ENCODE results near the gene MRPL52. TPM values are rescaled to one million over a fixed set of nuclear protein-coding genes. Genes with fewer than 3 reads are reported as not detected.

Gene MRPL52
- total and polyA plus RNA-seq, 2 of the 13 experiments (the other 11 are each of a cell fraction or from before 2014, with no cell fraction given), result 118 to 329 TPM

DNA sequence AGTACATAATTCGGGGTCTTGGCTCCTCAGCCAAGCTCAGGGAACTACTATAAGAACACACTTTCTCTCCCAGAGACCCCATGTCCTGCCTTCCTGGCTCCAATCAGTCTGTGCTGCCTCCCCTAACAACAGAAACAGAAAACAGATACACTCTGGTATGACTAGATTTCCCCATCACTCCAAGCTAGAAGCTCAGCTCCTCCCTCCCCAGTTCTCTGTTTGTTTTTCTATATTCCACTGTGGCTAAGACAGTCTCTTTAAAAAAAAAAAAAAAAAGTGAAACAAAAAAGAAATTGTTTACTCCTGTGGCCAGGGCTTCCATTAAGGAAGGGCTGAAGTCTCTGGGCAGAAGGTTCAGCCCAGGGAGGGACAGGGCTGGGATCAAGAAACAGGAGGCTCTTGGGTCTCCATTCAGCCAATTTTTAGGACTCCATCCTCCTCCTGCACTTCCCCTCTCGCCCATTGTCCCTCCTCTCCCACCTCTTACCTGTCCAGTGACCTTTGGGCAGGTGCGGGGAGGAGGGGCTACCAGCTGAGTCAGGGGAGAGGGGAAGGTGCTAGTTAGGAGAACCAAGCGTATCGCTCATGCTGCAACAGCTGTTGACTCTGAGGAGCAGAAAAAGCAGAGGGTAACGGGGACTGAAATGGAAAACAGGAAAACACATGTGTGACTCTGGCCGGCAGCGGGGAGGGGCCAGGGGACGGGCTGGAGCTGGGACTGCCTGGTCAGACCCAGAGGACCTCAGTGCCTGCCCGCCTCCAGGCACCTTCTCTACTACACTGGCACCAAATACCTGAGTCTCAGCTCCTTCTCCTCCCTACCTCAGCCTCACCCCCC lies 10.3 kb upstream of the MRPL52 start (continued):
- TF ChIP-seq ZSCAN22 (CRISPR knock-in tag; IDR thresholded peaks at IDR 0.05) (no peak), REPIN1 (CRISPR knock-in tag; IDR thresholded peaks at IDR 0.05; ENCODE audit: borderline replicate concordance, low read depth) (0 out of 2 replicates have a peak, but pooled peaks have one; percentile 58), KLF15 (CRISPR knock-in tag; IDR thresholded peaks at IDR 0.05; ENCODE audit: borderline replicate concordance) (no peak), TGIF2 (CRISPR knock-in tag; IDR thresholded peaks at IDR 0.05) (no peak), CREB1 (IDR thresholded peaks at IDR 0.05) (no peak), CREB1 (CRISPR knock-in tag; IDR thresholded peaks at IDR 0.05) (no peak), ZNF501 (CRISPR knock-in tag; IDR thresholded peaks at IDR 0.05) (no peak; the same call in 1 of the 2 replicates), TAF15 (IDR thresholded peaks at IDR 0.05; ENCODE audit: low read depth, low read length, poor library complexity, severe bottlenecking) (no peak), ARNT2 (CRISPR knock-in tag; IDR thresholded peaks at IDR 0.05; ENCODE audit: low read depth) (no peak), SNAI1 (CRISPR knock-in tag; IDR thresholded peaks at IDR 0.05; ENCODE audit: borderline replicate concordance) (no peak), ZNF232 (CRISPR knock-in tag; IDR thresholded peaks at IDR 0.05; ENCODE audit: borderline replicate concordance) (no peak), ZSCAN31 (CRISPR knock-in tag; IDR thresholded peaks at IDR 0.05; ENCODE audit: low read depth) (peak; percentile 31; the same call in 1 of the 2 replicates), ZFP36 (IDR thresholded peaks at IDR 0.05; ENCODE audit: borderline replicate concordance, low read depth, low read length, partially characterized antibody) (no peak), MED1 (CRISPR knock-in tag; IDR thresholded peaks at IDR 0.05) (0 out of 2 replicates have a peak, but pooled peaks have one; percentile 9)
- TF ChIP-seq, protein P1, sequence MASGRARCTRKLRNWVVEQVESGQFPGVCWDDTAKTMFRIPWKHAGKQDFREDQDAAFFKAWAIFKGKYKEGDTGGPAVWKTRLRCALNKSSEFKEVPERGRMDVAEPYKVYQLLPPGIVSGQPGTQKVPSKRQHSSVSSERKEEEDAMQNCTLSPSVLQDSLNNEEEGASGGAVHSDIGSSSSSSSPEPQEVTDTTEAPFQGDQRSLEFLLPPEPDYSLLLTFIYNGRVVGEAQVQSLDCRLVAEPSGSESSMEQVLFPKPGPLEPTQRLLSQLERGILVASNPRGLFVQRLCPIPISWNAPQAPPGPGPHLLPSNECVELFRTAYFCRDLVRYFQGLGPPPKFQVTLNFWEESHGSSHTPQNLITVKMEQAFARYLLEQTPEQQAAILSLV (CRISPR knock-in tag; IDR thresholded peaks at IDR 0.05; ENCODE audit: borderline replicate concordance), result no peak
- TF ChIP-seq, protein P2, sequence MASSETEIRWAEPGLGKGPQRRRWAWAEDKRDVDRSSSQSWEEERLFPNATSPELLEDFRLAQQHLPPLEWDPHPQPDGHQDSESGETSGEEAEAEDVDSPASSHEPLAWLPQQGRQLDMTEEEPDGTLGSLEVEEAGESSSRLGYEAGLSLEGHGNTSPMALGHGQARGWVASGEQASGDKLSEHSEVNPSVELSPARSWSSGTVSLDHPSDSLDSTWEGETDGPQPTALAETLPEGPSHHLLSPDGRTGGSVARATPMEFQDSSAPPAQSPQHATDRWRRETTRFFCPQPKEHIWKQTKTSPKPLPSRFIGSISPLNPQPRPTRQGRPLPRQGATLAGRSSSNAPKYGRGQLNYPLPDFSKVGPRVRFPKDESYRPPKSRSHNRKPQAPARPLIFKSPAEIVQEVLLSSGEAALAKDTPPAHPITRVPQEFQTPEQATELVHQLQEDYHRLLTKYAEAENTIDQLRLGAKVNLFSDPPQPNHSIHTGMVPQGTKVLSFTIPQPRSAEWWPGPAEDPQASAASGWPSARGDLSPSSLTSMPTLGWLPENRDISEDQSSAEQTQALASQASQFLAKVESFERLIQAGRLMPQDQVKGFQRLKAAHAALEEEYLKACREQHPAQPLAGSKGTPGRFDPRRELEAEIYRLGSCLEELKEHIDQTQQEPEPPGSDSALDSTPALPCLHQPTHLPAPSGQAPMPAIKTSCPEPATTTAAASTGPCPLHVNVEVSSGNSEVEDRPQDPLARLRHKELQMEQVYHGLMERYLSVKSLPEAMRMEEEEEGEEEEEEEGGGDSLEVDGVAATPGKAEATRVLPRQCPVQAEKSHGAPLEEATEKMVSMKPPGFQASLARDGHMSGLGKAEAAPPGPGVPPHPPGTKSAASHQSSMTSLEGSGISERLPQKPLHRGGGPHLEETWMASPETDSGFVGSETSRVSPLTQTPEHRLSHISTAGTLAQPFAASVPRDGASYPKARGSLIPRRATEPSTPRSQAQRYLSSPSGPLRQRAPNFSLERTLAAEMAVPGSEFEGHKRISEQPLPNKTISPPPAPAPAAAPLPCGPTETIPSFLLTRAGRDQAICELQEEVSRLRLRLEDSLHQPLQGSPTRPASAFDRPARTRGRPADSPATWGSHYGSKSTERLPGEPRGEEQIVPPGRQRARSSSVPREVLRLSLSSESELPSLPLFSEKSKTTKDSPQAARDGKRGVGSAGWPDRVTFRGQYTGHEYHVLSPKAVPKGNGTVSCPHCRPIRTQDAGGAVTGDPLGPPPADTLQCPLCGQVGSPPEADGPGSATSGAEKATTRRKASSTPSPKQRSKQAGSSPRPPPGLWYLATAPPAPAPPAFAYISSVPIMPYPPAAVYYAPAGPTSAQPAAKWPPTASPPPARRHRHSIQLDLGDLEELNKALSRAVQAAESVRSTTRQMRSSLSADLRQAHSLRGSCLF (CRISPR knock-in tag; IDR thresholded peaks at IDR 0.05; ENCODE audit: borderline replicate concordance), result no peak
- TF ChIP-seq, protein P3, sequence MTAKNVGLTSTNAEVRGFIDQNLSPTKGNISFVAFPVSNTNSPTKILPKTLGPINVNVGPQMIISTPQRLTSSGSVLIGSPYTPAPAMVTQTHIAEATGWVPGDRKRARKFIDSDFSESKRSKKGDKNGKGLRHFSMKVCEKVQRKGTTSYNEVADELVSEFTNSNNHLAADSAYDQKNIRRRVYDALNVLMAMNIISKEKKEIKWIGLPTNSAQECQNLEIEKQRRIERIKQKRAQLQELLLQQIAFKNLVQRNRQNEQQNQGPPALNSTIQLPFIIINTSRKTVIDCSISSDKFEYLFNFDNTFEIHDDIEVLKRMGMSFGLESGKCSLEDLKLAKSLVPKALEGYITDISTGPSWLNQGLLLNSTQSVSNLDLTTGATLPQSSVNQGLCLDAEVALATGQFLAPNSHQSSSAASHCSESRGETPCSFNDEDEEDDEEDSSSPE (CRISPR knock-in tag; IDR thresholded peaks at IDR 0.05), result no peak
- TF ChIP-seq, protein P4, sequence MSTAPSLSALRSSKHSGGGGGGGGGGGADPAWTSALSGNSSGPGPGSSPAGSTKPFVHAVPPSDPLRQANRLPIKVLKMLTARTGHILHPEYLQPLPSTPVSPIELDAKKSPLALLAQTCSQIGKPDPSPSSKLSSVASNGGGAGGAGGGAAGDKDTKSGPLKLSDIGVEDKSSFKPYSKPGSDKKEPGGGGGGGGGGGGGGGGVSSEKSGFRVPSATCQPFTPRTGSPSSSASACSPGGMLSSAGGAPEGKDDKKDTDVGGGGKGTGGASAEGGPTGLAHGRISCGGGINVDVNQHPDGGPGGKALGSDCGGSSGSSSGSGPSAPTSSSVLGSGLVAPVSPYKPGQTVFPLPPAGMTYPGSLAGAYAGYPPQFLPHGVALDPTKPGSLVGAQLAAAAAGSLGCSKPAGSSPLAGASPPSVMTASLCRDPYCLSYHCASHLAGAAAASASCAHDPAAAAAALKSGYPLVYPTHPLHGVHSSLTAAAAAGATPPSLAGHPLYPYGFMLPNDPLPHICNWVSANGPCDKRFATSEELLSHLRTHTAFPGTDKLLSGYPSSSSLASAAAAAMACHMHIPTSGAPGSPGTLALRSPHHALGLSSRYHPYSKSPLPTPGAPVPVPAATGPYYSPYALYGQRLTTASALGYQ (CRISPR knock-in tag; IDR thresholded peaks at IDR 0.05), result no peak

All from HepG2 (cell line).